ENCODE results near the gene MAST3. TPM values are rescaled to one million over a fixed set of nuclear protein-coding genes. Genes with fewer than 3 reads are reported as not detected.
A peak's percentile ranks its signal among the peaks of the same experiment; 100 is the strongest.

MAST3 gene
- total and polyA plus RNA-seq, 2 of the 13 experiments (the other 11 are each of a cell fraction or from before 2014, with no cell fraction given) = 4.1 to 4.6 TPM

DNA sequence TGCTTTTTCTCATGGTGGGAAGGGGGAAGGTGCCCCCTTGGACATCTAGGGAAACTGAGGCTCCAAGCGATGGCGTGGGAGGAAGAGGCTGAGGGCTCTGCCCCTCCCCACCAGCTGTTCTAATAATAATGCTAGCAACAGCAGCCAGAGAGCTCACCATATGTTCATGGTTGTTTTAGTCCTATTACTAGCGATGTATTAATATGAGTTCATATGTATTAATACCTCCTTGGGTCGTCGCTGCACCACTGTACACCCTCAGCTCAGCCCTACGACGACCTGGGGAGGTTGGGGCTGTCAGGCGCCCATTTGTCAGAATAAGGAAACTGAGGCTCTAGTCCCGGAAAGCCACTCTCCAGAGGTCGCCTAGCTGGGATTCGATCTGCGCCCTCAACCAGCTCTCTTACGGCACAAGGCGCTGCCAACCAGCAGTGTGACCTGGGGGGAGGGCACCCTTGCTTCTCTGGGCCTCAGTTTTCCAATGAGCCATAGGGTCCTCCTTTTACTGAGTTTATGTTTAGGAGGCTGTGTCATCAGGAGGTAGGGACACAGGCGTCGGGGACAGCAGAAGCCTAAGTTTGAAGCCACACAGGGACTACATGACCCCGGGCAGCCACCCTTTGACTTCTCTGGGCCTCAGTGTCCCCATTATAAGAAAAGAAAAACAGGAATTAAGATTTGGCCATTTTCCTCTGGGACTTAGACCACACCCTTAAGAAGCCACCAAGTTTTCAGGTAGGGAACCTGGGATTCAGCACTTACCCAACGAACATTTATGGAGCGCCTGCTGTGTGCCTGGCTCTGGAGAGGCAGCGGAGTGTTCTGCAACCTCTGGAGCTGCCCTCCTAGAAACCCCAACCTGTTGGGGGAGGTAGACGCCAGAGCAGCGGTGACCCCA is 664 bp downstream of the MAST3 start:
- Histone ChIP-seq H2AFZ (ENCODE audit: low read length) (no peak overlapping the region), H3K9ac (ENCODE audit: insufficient read depth, low read depth, low read length) (peak overlapping the region; percentile 60), H3K4me2 (ENCODE audit: low read depth, low read length) (peak overlapping the region; percentile 95), H3K27me3 (ENCODE audit: control insufficient read depth in 1 of 2, insufficient read depth in 2 of 2, low read length in 2 of 2) (peaks cover 2 to 10% of the 10 kb centered on the region in 2 experiments; a peak in 3 of 5 replicates), H3K36me3 (replicated peaks in 1 of 2; ENCODE audit: control insufficient read depth in 1 of 2, insufficient read depth in 2 of 2, low read length in 2 of 2) (no peaks in the 10 kb centered on the region), H3K27ac (ENCODE audit: extremely low read length, insufficient read depth, low read length) (no peak overlapping the region), H3K9me3 (ENCODE audit: low read length) (no peaks in the 10 kb centered on the region), H3K4me3 (replicated peaks in 1 of 3; ENCODE audit: insufficient read depth in 1 of 3, low read depth in 2 of 3, low read length in 3 of 3) (peak overlapping the region; percentile 45 to 74 (median 48)), H3K4me1 (ENCODE audit: insufficient read depth, low read length) (peaks cover 58% of the 10 kb centered on the region), H4K20me1 (ENCODE audit: insufficient read depth, low read length) (no peaks in the 10 kb centered on the region), H3K79me2 (ENCODE audit: insufficient read depth, low read length) (no peaks in the 10 kb centered on the region)
- FAIRE-seq (no peak), ATAC-seq (no peak), DNase-seq (ENCODE audit: low spot score) (no peak)
- ChIA-PET POLR2A (interaction anchor here (0.6 to 2.5 kb wide), 4 partner anchors 11 to 283 kb away, joined by 3 to 16 read pairs (median 6); partner anchors contain the start of gene IL12RB1), CTCF (ENCODE audit: low intra/inter-chr PET ratio, low total read pairs) (no interaction called here)
- 38% methylated on average over 17 of the region's 22 CpGs for WGBS (ENCODE audit: low lambda C conversion rate)
- BruUV-seq (replicated peaks) = no TSS peak
- in situ Hi-C loops (cut with HindIII; ENCODE audit: extremely low pct_ligation_motif_present, low pct_unique_long_range_greater_than_20kb) (no loop called here), intact Hi-C loops (cut with micrococcal nuclease; ENCODE audit: unreplicated experiment) (no loop called here)
- TF ChIP-seq CSRNP2 (CRISPR knock-in tag; conservative IDR thresholded peaks at IDR 0.05; ENCODE audit: low read depth) = no peak
- no peak for TF ChIP-seq NR0B2 (CRISPR knock-in tag; IDR thresholded peaks at IDR 0.05)
- TF ChIP-seq CBX1 (IDR thresholded peaks at IDR 0.05; ENCODE audit: low read depth) = no peak
- no peak for TF ChIP-seq RBM39 (IDR thresholded peaks at IDR 0.05; ENCODE audit: low read depth, low read length, poor library complexity, severe bottlenecking)
- TF ChIP-seq ZNF788 (CRISPR knock-in tag; IDR thresholded peaks at IDR 0.05; ENCODE audit: borderline replicate concordance) = no peak
- TF ChIP-seq ZNF354B (CRISPR knock-in tag; IDR thresholded peaks at IDR 0.05) = no peak
- TF ChIP-seq, protein P1, sequence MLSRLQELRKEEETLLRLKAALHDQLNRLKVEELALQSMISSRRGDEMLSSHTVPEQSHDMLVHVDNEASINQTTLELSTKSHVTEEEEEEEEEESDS (CRISPR knock-in tag; IDR thresholded peaks at IDR 0.05; ENCODE audit: borderline replicate concordance) = no peak
- TF ChIP-seq ZKSCAN8 (CRISPR knock-in tag; IDR thresholded peaks at IDR 0.05; ENCODE audit: borderline replicate concordance) = peak; percentile 88; the same call in 1 of the 2 replicates
- no peak for TF ChIP-seq MED8 (CRISPR knock-in tag; IDR thresholded peaks at IDR 0.05; ENCODE audit: insufficient replicate concordance)
- TF ChIP-seq ZNF629 (CRISPR knock-in tag; conservative IDR thresholded peaks at IDR 0.05) = peak; percentile 49; the same call in 1 of the 2 replicates
- no peak for TF ChIP-seq ZNF672 (CRISPR knock-in tag; IDR thresholded peaks at IDR 0.05)
- peak; percentile 6; the same call in 1 of the 2 replicates for TF ChIP-seq ZFX (CRISPR knock-in tag; IDR thresholded peaks at IDR 0.05; ENCODE audit: low read depth)
- TF ChIP-seq KAT2B (IDR thresholded peaks at IDR 0.05; ENCODE audit: borderline replicate concordance, low read depth, low read length) = no peak
- TF ChIP-seq, protein P2, sequence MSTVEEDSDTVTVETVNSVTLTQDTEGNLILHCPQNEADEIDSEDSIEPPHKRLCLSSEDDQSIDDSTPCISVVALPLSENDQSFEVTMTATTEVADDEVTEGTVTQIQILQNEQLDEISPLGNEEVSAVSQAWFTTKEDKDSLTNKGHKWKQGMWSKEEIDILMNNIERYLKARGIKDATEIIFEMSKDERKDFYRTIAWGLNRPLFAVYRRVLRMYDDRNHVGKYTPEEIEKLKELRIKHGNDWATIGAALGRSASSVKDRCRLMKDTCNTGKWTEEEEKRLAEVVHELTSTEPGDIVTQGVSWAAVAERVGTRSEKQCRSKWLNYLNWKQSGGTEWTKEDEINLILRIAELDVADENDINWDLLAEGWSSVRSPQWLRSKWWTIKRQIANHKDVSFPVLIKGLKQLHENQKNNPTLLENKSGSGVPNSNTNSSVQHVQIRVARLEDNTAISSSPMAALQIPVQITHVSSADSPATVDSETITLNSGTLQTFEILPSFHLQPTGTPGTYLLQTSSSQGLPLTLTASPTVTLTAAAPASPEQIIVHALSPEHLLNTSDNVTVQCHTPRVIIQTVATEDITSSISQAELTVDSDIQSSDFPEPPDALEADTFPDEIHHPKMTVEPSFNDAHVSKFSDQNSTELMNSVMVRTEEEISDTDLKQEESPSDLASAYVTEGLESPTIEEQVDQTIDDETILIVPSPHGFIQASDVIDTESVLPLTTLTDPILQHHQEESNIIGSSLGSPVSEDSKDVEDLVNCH (CRISPR knock-in tag; IDR thresholded peaks at IDR 0.05) = no peak
- TF ChIP-seq RFX5 (IDR thresholded peaks at IDR 0.05; ENCODE audit: low read depth, low read length) = no peak

All from HepG2 (cell line).